ENCODE data around the gene IRF2. TPM values are rescaled to one million over a fixed set of nuclear protein-coding genes. Genes with fewer than 3 reads are reported as not detected.

IRF2 gene
- total and polyA plus RNA-seq, 5 donors = 16.8 to 39.3 (median 28.3) TPM

DNA sequence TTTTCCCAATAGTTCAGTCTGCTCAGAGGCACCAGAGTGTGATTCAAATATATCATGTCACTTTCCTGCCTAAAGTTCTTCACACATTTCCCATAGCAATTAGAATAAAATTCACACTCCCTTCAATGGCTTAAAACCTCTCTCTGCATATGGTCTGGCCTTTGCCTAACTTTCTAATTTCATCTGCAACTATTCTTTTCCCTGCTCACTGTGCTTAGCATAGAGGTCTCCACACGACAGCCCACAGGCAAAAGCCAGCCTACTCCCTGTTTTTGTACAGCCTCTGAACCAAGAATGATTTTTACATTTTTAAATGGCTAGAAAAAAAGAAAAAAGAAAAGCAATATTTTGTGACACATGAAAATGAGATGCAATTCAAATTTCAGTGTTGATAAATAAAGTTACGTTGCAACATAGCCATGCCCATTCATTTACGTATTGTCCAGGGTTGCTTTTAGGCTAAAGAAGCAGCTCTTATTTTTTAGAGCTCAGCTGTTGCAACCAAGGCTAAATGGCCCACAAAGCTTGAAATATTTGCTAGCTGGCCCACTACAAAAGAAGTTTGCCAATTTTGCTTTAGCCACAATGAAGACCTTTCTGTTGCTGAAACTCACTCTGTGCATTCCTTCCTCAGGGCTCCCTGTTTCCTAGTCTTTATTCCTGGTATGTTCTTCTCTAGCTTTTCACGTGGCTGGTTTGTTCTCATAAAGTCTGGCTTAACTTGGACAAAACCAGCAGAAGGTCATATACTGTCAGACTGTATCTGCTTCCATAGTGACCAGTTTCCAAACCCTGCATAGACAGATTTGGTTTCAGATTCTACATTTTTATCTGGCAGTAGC is 26.6 kb upstream of the IRF2 start:
- no peak overlapping the region for H3K4me3 ChIP-seq (ENCODE audit: low read length)
- no peaks in the 10 kb centered on the region for H3K27me3 ChIP-seq (ENCODE audit: control insufficient read depth, insufficient read depth)
- 89% methylated on average over 4 of the region's 4 CpGs for WGBS
- DNase-seq (no peak), ATAC-seq (no peak)
- no peaks in the 10 kb centered on the region for H3K4me1 ChIP-seq (ENCODE audit: control insufficient read depth, insufficient read depth, low read length)
- H3K27ac ChIP-seq (ENCODE audit: low read length) = no peak overlapping the region
- no peaks in the 10 kb centered on the region for H3K9me3 ChIP-seq (ENCODE audit: control insufficient read depth, low read length)
- intact Hi-C loops (cut with DNase I) = no loop called here

GRCh38 chr4:184499996-184500395 is 25.6 kb upstream of the IRF2 start:
- no peak for ATAC-seq

GRCh38 chr4:184498598-184498997 is 24.2 kb upstream of the IRF2 start:
- WGBS = 93% methylated on average over 10 of the region's 10 CpGs
- H3K27me3 ChIP-seq (ENCODE audit: control insufficient read depth, insufficient read depth) = no peaks in the 10 kb centered on the region

More at GRCh38 chr4:184499996-184500395, 25.6 kb upstream of the IRF2 start:
- Histone ChIP-seq H3K9me3 (ENCODE audit: control insufficient read depth, low read length) (no peaks in the 10 kb centered on the region), H3K27me3 (ENCODE audit: control insufficient read depth, insufficient read depth) (no peaks in the 10 kb centered on the region), H3K27ac (ENCODE audit: low read length) (no peak overlapping the region), H3K4me3 (ENCODE audit: low read length) (no peak overlapping the region), H3K4me1 (ENCODE audit: control insufficient read depth, insufficient read depth, low read length) (no peaks in the 10 kb centered on the region)
- intact Hi-C loops (cut with DNase I) = no loop called here
- no peak for DNase-seq

DNA sequence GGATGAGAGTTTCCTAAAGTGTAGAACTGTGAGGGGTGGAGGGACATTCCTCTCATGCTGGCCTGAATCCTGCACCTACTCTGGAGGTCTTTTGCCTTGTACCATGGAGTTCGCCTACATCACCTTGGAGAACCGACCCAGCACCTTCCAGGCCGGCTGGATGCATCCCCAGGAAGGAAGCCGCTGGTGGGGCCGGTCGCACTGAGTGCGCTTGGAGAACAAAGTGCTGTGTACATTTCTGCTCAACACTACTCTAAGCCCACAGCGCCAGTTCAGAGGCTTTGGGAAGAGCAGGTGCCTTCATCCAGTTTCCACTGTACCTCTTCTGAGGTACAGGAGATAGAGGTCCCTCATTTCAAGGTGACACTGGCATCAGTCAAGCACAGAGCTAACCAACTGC is 15.4 kb upstream of the IRF2 start:
- no peak overlapping the region for H3K4me3 ChIP-seq (ENCODE audit: low read length)
- intact Hi-C loops (cut with DNase I) = no loop called here
- no peaks in the 10 kb centered on the region for H3K27me3 ChIP-seq (ENCODE audit: control insufficient read depth, insufficient read depth)
- WGBS = 89% methylated on average over 8 of the region's 8 CpGs
- H3K4me1 ChIP-seq (ENCODE audit: control insufficient read depth, insufficient read depth, low read length) = no peaks in the 10 kb centered on the region
- H3K27ac ChIP-seq (ENCODE audit: low read length) = no peak overlapping the region
- DNase-seq (no peak), ATAC-seq (no peak)
- H3K9me3 ChIP-seq (ENCODE audit: control insufficient read depth, low read length) = no peaks in the 10 kb centered on the region

More at GRCh38 chr4:184498598-184498997, 24.2 kb upstream of the IRF2 start:
- Histone ChIP-seq H3K27ac (ENCODE audit: low read length) (no peak overlapping the region), H3K4me1 (ENCODE audit: control insufficient read depth, insufficient read depth, low read length) (no peaks in the 10 kb centered on the region), H3K4me3 (ENCODE audit: low read length) (no peak overlapping the region), H3K9me3 (ENCODE audit: control insufficient read depth, low read length) (no peaks in the 10 kb centered on the region)
- DNase-seq (no peak), ATAC-seq (no peak)
- intact Hi-C loops (cut with DNase I) = no loop called here

- no peaks in the 10 kb centered on the region for H3K4me1 ChIP-seq (ENCODE audit: control insufficient read depth, insufficient read depth, low read length)
- H3K27ac ChIP-seq (ENCODE audit: low read length) = no peak overlapping the region
- 88% methylated on average over 9 of the region's 9 CpGs for WGBS
- no peak overlapping the region for H3K4me3 ChIP-seq (ENCODE audit: low read length)
- DNase-seq = no peak
- no peaks in the 10 kb centered on the region for H3K9me3 ChIP-seq (ENCODE audit: control insufficient read depth, low read length)
- H3K27me3 ChIP-seq (ENCODE audit: control insufficient read depth, insufficient read depth) = no peaks in the 10 kb centered on the region
- ATAC-seq = no peak
- intact Hi-C loops (cut with DNase I) = no loop called here
Observed at GRCh38 chr4:184487503-184487902, 13.2 kb upstream of the IRF2 start.

- no peak for DNase-seq
- 85% methylated on average over 2 of the region's 2 CpGs for WGBS
- no peaks in the 10 kb centered on the region for H3K4me1 ChIP-seq (ENCODE audit: control insufficient read depth, insufficient read depth, low read length)
- H3K4me3 ChIP-seq (ENCODE audit: low read length) = no peak overlapping the region
- H3K9me3 ChIP-seq (ENCODE audit: control insufficient read depth, low read length) = no peaks in the 10 kb centered on the region
- no peak overlapping the region for H3K27ac ChIP-seq (ENCODE audit: low read length)
- H3K27me3 ChIP-seq (ENCODE audit: control insufficient read depth, insufficient read depth) = no peaks in the 10 kb centered on the region
- no peak for ATAC-seq
- intact Hi-C loops (cut with DNase I) = no loop called here
Observed at GRCh38 chr4:184485279-184485678, 10.9 kb upstream of the IRF2 start.

- intact Hi-C loops (cut with DNase I) = no loop called here
- Histone ChIP-seq H3K27me3 (ENCODE audit: control insufficient read depth, insufficient read depth) (no peaks in the 10 kb centered on the region), H3K4me3 (ENCODE audit: low read length) (no peak overlapping the region), H3K9me3 (ENCODE audit: control insufficient read depth, low read length) (no peaks in the 10 kb centered on the region), H3K27ac (ENCODE audit: low read length) (no peak overlapping the region), H3K4me1 (ENCODE audit: control insufficient read depth, insufficient read depth, low read length) (peaks cover under 1% of the 10 kb centered on the region)
- DNase-seq (no peak), ATAC-seq (no peak)
- 85% methylated on average over 6 of the region's 6 CpGs for WGBS
Observed at GRCh38 chr4:184481544-184481943, 7.2 kb upstream of the IRF2 start.

GRCh38 chr4:184479516-184479950 is 5.2 kb upstream of the IRF2 start:
- no peak overlapping the region for H3K27ac ChIP-seq (ENCODE audit: low read length)
- WGBS = 76% methylated on average over 1 of the region's 1 CpG
- H3K9me3 ChIP-seq (ENCODE audit: control insufficient read depth, low read length) = no peaks in the 10 kb centered on the region
- H3K4me3 ChIP-seq (ENCODE audit: low read length) = no peak overlapping the region
- no peaks in the 10 kb centered on the region for H3K27me3 ChIP-seq (ENCODE audit: control insufficient read depth, insufficient read depth)
- DNase-seq (no peak), ATAC-seq (no peak)
- peaks cover 3% of the 10 kb centered on the region for H3K4me1 ChIP-seq (ENCODE audit: control insufficient read depth, insufficient read depth, low read length)
- intact Hi-C loops (cut with DNase I) = loop anchor here in 2 of 4 donors (5.0 to 10.0 kb wide), 3 partner anchors 55 to 215 kb away; no protein-coding TSS in a partner anchor

GRCh38 chr4:184477201-184477999 is 3.0 kb upstream of the IRF2 start:
- H3K27me3 ChIP-seq (ENCODE audit: control insufficient read depth, insufficient read depth) = no peaks in the 10 kb centered on the region
- WGBS = 55% methylated on average over 9 of the region's 9 CpGs
- ATAC-seq (no peak), DNase-seq (peak in 1 of 3 donors; percentile 29)
- H3K27ac ChIP-seq (ENCODE audit: low read length) = no peak overlapping the region
- no peak overlapping the region for H3K4me3 ChIP-seq (ENCODE audit: low read length)
- H3K4me1 ChIP-seq (ENCODE audit: control insufficient read depth, insufficient read depth, low read length) = peaks cover 3% of the 10 kb centered on the region
- H3K9me3 ChIP-seq (ENCODE audit: control insufficient read depth, low read length) = no peaks in the 10 kb centered on the region
- intact Hi-C loops (cut with DNase I) = loop anchor here in 2 of 4 donors (5.0 to 10.0 kb wide), 3 partner anchors 57 to 213 kb away; no protein-coding TSS in a partner anchor

GRCh38 chr4:184476695-184477094 is 2.3 kb upstream of the IRF2 start:
- WGBS = 50% methylated on average over 8 of the region's 8 CpGs
- H3K27ac ChIP-seq (ENCODE audit: low read length) = peak overlapping the region; percentile 40
- no peaks in the 10 kb centered on the region for H3K27me3 ChIP-seq (ENCODE audit: control insufficient read depth, insufficient read depth)
- no peaks in the 10 kb centered on the region for H3K9me3 ChIP-seq (ENCODE audit: control insufficient read depth, low read length)
- intact Hi-C loops (cut with DNase I) = loop anchor here in 2 of 4 donors (5.0 to 10.0 kb wide), 3 partner anchors 58 to 212 kb away; no protein-coding TSS in a partner anchor
- DNase-seq (peak in 1 of 3 donors; percentile 46), ATAC-seq (no peak)
- no peak overlapping the region for H3K4me3 ChIP-seq (ENCODE audit: low read length)
- peaks cover 3% of the 10 kb centered on the region for H3K4me1 ChIP-seq (ENCODE audit: control insufficient read depth, insufficient read depth, low read length)

DNA sequence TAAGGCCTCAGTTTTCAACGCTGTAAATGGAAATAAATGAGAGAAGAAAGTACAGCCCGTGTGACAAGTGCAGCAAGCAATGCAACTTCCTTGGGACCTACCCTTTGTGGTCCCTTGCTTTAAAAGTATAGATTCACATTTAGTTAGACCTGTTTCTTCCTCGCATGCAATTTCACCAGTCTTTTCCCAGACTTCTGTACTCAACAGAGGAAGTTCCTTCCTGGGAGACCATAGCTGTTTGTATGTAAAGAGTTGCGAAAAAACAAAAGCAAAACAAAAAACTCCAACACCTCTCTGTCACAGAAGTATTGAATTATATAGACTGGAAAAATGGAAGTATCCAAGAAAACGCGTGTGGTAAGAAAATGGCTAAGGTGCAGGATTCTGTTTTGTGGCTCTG is 1.1 kb upstream of the IRF2 start:
- intact Hi-C loops (cut with DNase I) = loop anchor here in 3 of 4 donors (2.0 to 10.0 kb wide), 4 partner anchors 59 to 211 kb away; no protein-coding TSS in a partner anchor
- DNase-seq (no peak), ATAC-seq (no peak)
- Histone ChIP-seq H3K9me3 (ENCODE audit: control insufficient read depth, low read length) (no peaks in the 10 kb centered on the region), H3K27me3 (ENCODE audit: control insufficient read depth, insufficient read depth) (no peaks in the 10 kb centered on the region), H3K27ac (ENCODE audit: low read length) (peak overlapping the region; percentile 92), H3K4me1 (ENCODE audit: control insufficient read depth, insufficient read depth, low read length) (peaks cover 3% of the 10 kb centered on the region), H3K4me3 (ENCODE audit: low read length) (peak overlapping the region; percentile 76)
- WGBS = 57% methylated on average over 6 of the region's 6 CpGs
